HepG2 (cell line): Measurements from ENCODE around the gene AMDHD1. TPM values are rescaled to one million over a fixed set of nuclear protein-coding genes. Genes with fewer than 3 reads are reported as not detected.
A peak's percentile ranks its signal among the peaks of the same experiment; 100 is the strongest.

Experiments
- ARNT2 ChIP-seq: sonication (generic); formaldehyde crosslinking; IDR thresholded peaks from 2 replicates; pipeline ENCODE4 v1.8.0; 2022; ENCODE audit warnings: mild to moderate bottlenecking, low read depth, missing genetic modification reagents, moderate library complexity
- CREM ChIP-seq, 2 experiments: sonication (generic) in 1 of 2; formaldehyde crosslinking in 1 of 2; IDR thresholded peaks; 2 replicates each; pipeline versions ENCODE4 v1.4.0 to v1.6.1; 2016 to 2020; ENCODE audit warnings: antibody characterized with exemption in 1 of 2, mild to moderate bottlenecking in 1 of 2, missing genetic modification reagents in 1 of 2
- GTF2F1 ChIP-seq: fragments of 150-350 bp; IDR thresholded peaks from 2 replicates; pipeline ENCODE4 v1.6.1; 2014; ENCODE audit warnings: low read length
- HNF4G ChIP-seq, 2 experiments: sonication (generic) in 1 of 2; formaldehyde crosslinking in 1 of 2; IDR thresholded peaks; 2 replicates each; pipeline versions ENCODE4 v1.4.0 to v1.6.1; 2011 to 2020; ENCODE audit warnings: borderline replicate concordance in 2 of 2, low read depth in 2 of 2, mild to moderate bottlenecking in 2 of 2, low read length in 1 of 2, missing genetic modification reagents in 1 of 2, moderate library complexity in 1 of 2
- IRX3 ChIP-seq: sonication (generic); formaldehyde crosslinking; IDR thresholded peaks from 2 replicates; pipeline ENCODE4 v1.8.1; 2023; ENCODE audit warnings: mild to moderate bottlenecking, low read depth, missing genetic modification reagents, borderline replicate concordance
- KAT8 ChIP-seq: IDR thresholded peaks from 2 replicates; pipeline ENCODE4 v1.6.1; 2016; ENCODE audit warnings: missing genetic modification reagents, missing compliant biosample characterization
- PAWR ChIP-seq: sonication (generic); formaldehyde crosslinking; IDR thresholded peaks from 2 replicates; pipeline ENCODE4 v1.4.0; 2020; ENCODE audit warnings: missing genetic modification reagents, mild to moderate bottlenecking, borderline replicate concordance
- PCBP2 ChIP-seq: fragments of 200-400 bp; formaldehyde crosslinking; optimal IDR thresholded peaks from 2 replicates; pipeline ENCODE3; 2018; ENCODE audit warnings: low read length, low read depth; ENCODE audit not compliant: poor library complexity, severe bottlenecking
- RFX5 ChIP-seq: IDR thresholded peaks from 2 replicates; pipeline ENCODE4 v1.6.1; 2011; ENCODE audit warnings: low read depth, low read length, improper control_type of control experiment
- TBP ChIP-seq: sonication (generic); formaldehyde crosslinking; IDR thresholded peaks from 2 replicates; pipeline ENCODE4 v1.5.0; 2020; ENCODE audit warnings: missing genetic modification reagents
- TCF7L2 ChIP-seq: IDR thresholded peaks from 2 replicates; pipeline ENCODE4 v1.6.1; 2011; ENCODE audit warnings: mild to moderate bottlenecking, low read depth, low read length, moderate library complexity
- U2AF2 ChIP-seq: fragments of 200-400 bp; formaldehyde crosslinking; IDR thresholded peaks from 2 replicates; pipeline ENCODE4 v1.6.1; 2017; ENCODE audit warnings: low read depth, mild to moderate bottlenecking, low read length
- ZBTB1 ChIP-seq: sonication (generic); formaldehyde crosslinking; IDR thresholded peaks from 2 replicates; pipeline ENCODE4 v1.4.0; 2020; ENCODE audit warnings: missing genetic modification reagents, borderline replicate concordance
- ZFP36L1 ChIP-seq: sonication (generic); formaldehyde crosslinking; IDR thresholded peaks from 2 replicates; pipeline ENCODE4 v1.8.0; 2022; ENCODE audit warnings: mild to moderate bottlenecking, missing genetic modification reagents, moderate library complexity
- ZMYM2 ChIP-seq: sonication (generic); formaldehyde crosslinking; IDR thresholded peaks from 2 replicates; pipeline ENCODE4 v1.8.0; 2022; ENCODE audit warnings: mild to moderate bottlenecking, missing genetic modification reagents
- ZNF121 ChIP-seq: sonication (generic); formaldehyde crosslinking; IDR thresholded peaks from 2 replicates; pipeline ENCODE4 v1.5.0; 2020; ENCODE audit warnings: mild to moderate bottlenecking, missing genetic modification reagents
- ZNF138 ChIP-seq: sonication (generic); formaldehyde crosslinking; IDR thresholded peaks from 2 replicates; pipeline ENCODE4 v1.5.0; 2020; ENCODE audit warnings: mild to moderate bottlenecking, low read depth, missing genetic modification reagents
- ZNF430 ChIP-seq: sonication (generic); formaldehyde crosslinking; IDR thresholded peaks from 2 replicates; pipeline ENCODE4 v1.9.0; 2021; ENCODE audit warnings: mild to moderate bottlenecking, missing genetic modification reagents
- ZNF550 ChIP-seq: sonication (generic); formaldehyde crosslinking; IDR thresholded peaks from 2 replicates; pipeline ENCODE4 v1.4.0; 2020; ENCODE audit warnings: mild to moderate bottlenecking, missing genetic modification reagents, borderline replicate concordance
- ZNF83 ChIP-seq: sonication (generic); formaldehyde crosslinking; IDR thresholded peaks from 2 replicates; pipeline ENCODE4 v1.4.0; 2020; ENCODE audit warnings: missing genetic modification reagents, mild to moderate bottlenecking, borderline replicate concordance
- ZNF841 ChIP-seq: sonication (generic); formaldehyde crosslinking; IDR thresholded peaks from 2 replicates; pipeline ENCODE4 v1.8.1; 2023; ENCODE audit warnings: missing genetic modification reagents, borderline replicate concordance
- ZNF878 ChIP-seq: sonication (generic); formaldehyde crosslinking; IDR thresholded peaks from 2 replicates; pipeline ENCODE4 v1.8.1; 2023; ENCODE audit warnings: mild to moderate bottlenecking, missing genetic modification reagents, moderate library complexity
- polyA plus RNA-seq, 8 experiments: library from polyadenylated mRNA; depleted of rRNA in 3 of 8; stranded (reverse) in 7 of 8; unstranded in 1 of 8; fragments of >200 nt; fragmentation: Illumina TruSeq in 4 of 8; extraction: Trizol in 4 of 8; gene quantifications; 2 replicates each; pipeline versions ENCODE4 v1.2.1 to v1.2.3, GENCODE V29; 2011 to 2016; ENCODE audit warnings: low read depth in 4 of 8, missing spikeins in 1 of 8, mixed read lengths in 1 of 8; ENCODE audit not compliant: insufficient read depth in 1 of 8
- total RNA-seq, 5 experiments: library from RNA; depleted of rRNA; stranded (reverse); fragments of >200 nt; fragmentation: Illumina TruSeq; extraction: Trizol; gene quantifications; 2 replicates each; pipeline ENCODE4 v1.2.3, GENCODE V29; 2016; ENCODE audit warnings: low read depth in 1 of 5
- TF ChIP-seq, protein P1 (sequence below): sonication (generic); formaldehyde crosslinking; IDR thresholded peaks from 2 replicates; pipeline ENCODE4 v1.4.0; 2020; ENCODE audit warnings: missing genetic modification reagents, borderline replicate concordance
- TF ChIP-seq, protein P2 (sequence below): sonication (generic); formaldehyde crosslinking; IDR thresholded peaks from 2 replicates; pipeline ENCODE4 v1.4.0; 2020; ENCODE audit warnings: mild to moderate bottlenecking, missing genetic modification reagents
- TF ChIP-seq, protein P3 (sequence below): IDR thresholded peaks from 2 replicates; pipeline ENCODE4 v1.6.1; 2012; ENCODE audit warnings: inconsistent platforms
- TF ChIP-seq, protein P4 (sequence below): sonication (generic); formaldehyde crosslinking; conservative IDR thresholded peaks from 2 replicates; pipeline ENCODE4 v1.8.0; 2022; ENCODE audit warnings: mild to moderate bottlenecking, moderate library complexity, missing genetic modification reagents

Gene AMDHD1
- total and polyA plus RNA-seq, 2 of the 13 experiments (the other 11 are each of a cell fraction or from before 2014, with no cell fraction given) = 6.5 to 29.6 TPM

DNA sequence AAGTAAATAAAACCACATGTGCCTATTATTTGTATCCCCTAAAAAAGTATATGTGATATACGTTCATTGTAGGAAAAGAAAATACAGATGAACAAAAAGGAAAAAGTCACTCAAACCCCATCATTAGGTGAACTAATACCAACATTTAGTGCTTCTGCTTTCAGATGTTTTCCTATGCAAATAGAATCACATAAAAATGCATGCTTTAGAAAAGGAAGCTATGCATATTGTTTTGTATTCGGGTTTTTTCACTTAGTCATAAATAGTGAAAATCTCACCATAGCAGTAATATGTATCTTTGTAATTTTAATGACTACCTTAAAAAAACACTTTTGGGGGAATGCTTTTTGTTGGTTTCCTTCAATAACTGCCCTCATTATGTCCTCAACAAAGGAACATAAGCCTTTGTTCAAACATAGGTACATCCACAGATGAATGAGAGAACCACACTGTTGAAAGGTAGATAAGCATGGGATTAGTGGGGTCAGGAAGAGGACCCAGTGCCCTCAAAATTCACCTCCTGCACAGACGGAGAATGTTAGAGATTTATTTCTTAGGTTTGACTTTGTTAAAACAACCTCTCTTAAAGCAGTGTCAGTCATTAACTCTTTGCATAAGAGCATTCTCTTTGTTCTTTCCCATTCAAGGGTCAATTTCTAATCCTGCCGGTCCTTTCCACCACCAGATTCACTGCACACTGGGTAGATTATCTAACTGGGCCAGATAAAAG lies 6.5 kb downstream of the AMDHD1 start (continued):
- TF ChIP-seq, protein P1, sequence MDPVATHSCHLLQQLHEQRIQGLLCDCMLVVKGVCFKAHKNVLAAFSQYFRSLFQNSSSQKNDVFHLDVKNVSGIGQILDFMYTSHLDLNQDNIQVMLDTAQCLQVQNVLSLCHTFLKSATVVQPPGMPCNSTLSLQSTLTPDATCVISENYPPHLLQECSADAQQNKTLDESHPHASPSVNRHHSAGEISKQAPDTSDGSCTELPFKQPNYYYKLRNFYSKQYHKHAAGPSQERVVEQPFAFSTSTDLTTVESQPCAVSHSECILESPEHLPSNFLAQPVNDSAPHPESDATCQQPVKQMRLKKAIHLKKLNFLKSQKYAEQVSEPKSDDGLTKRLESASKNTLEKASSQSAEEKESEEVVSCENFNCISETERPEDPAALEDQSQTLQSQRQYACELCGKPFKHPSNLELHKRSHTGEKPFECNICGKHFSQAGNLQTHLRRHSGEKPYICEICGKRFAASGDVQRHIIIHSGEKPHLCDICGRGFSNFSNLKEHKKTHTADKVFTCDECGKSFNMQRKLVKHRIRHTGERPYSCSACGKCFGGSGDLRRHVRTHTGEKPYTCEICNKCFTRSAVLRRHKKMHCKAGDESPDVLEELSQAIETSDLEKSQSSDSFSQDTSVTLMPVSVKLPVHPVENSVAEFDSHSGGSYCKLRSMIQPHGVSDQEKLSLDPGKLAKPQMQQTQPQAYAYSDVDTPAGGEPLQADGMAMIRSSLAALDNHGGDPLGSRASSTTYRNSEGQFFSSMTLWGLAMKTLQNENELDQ (CRISPR knock-in tag) = no peak
- TF ChIP-seq PCBP2 (no peak), ZFP36L1 (no peak), U2AF2 (no peak), ZBTB1 (no peak), TCF7L2 (peak; percentile 79; the same call in 1 of the 2 replicates), ZMYM2 (CRISPR knock-in tag) (no peak), KAT8 (CRISPR knock-in tag) (no peak), IRX3 (CRISPR knock-in tag) (no peak), ZNF430 (CRISPR knock-in tag) (no peak), ZNF841 (no peak), ZNF878 (CRISPR knock-in tag) (no peak), ZNF121 (CRISPR knock-in tag) (no peak), ARNT2 (no peak), PAWR (CRISPR knock-in tag) (no peak), ZNF83 (CRISPR knock-in tag) (no peak), HNF4G (IDR thresholded peaks at IDR 0.05; ENCODE audit: borderline replicate concordance, low read depth, low read length) (peak; percentile 82), HNF4G (CRISPR knock-in tag; IDR thresholded peaks at IDR 0.05; ENCODE audit: borderline replicate concordance, low read depth) (no peak), ZNF550 (CRISPR knock-in tag) (no peak), GTF2F1 (no peak), ZNF138 (CRISPR knock-in tag) (no peak), RFX5 (no peak), TBP (no peak), CREM (IDR thresholded peaks at IDR 0.05) (peak; percentile 93), CREM (CRISPR knock-in tag; IDR thresholded peaks at IDR 0.05) (no peak)
- TF ChIP-seq, protein P2, sequence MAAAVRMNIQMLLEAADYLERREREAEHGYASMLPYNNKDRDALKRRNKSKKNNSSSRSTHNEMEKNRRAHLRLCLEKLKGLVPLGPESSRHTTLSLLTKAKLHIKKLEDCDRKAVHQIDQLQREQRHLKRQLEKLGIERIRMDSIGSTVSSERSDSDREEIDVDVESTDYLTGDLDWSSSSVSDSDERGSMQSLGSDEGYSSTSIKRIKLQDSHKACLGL = no peak
- TF ChIP-seq, protein P3, sequence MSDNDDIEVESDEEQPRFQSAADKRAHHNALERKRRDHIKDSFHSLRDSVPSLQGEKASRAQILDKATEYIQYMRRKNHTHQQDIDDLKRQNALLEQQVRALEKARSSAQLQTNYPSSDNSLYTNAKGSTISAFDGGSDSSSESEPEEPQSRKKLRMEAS = peak; percentile 41
- TF ChIP-seq, protein P4, sequence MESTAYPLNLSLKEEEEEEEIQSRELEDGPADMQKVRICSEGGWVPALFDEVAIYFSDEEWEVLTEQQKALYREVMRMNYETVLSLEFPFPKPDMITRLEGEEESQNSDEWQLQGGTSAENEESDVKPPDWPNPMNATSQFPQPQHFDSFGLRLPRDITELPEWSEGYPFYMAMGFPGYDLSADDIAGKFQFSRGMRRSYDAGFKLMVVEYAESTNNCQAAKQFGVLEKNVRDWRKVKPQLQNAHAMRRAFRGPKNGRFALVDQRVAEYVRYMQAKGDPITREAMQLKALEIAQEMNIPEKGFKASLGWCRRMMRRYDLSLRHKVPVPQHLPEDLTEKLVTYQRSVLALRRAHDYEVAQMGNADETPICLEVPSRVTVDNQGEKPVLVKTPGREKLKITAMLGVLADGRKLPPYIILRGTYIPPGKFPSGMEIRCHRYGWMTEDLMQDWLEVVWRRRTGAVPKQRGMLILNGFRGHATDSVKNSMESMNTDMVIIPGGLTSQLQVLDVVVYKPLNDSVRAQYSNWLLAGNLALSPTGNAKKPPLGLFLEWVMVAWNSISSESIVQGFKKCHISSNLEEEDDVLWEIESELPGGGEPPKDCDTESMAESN (CRISPR knock-in tag) = no peak
